GM18519 (cell line): ENCODE data around the gene GPR132.
A peak's percentile ranks its signal among the peaks of the same experiment; 100 is the strongest.
"Not testable (repeated sequence)": the region's sequence is repeated elsewhere in the genome, so short reads cannot be mapped to it uniquely, and the experiment has no call there.

ENCODE experiments used
- ATAC-seq: cut with Tn5 transposase; IDR thresholded peaks from one replicate; pipeline ENCODE4 v1.9.1; 2021; ENCODE audit warnings: mild to moderate bottlenecking, moderate library complexity; ENCODE audit not compliant: unreplicated experiment, low FRiP score

The GPR132 gene

DNA sequence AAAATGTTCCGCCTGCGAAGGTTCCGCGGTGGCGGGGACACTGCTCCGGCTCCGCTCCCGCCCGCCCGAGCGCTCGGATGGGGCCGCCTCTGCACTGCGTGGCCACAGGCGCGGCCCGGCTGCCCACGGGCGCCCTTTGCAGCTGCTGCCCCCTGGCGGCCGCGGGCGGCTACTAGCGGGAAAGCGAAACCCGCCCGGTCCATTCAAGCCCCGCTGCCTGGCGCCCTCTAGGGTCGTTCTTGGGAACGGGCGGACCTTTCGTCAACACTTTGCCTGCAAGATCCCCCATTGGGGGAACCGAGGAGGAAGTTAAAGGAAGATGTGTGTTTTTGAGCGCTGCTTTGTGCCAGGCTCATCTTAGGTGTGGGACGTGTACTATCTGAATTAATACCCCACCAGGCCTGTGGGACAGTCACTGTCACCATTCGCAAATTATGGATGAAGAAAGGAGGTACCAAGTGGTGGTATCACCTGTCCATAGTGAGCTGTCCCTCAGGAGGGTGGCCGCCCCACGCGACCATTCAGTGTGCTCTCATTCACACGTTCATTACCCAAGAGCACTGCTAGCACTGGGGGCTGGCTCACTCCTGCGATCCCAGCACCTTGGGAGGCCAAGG, 19.4 kb downstream of the GPR132 start:
- ATAC-seq, result peak; percentile 37

DNA sequence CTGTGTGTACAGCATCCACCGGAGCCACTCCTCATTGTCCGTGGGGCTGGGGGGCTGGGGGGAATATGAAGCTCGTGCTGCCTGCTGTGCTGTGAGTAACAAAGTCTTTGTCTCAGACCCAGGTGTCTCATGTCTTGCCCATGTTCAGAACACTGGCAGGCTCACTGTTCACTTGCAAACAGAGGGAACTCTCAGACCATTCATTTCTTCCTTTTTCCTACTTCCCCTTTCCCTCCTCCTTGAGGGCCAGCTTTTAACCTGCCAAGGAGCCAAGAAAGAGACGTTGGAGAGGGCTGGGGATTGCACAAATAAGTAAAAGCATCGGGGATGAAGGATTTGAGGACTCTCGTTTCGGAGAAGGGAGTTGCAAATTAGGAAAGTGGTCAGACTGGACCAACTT, 21.6 kb downstream of the GPR132 start:
- ATAC-seq, result no peak

DNA sequence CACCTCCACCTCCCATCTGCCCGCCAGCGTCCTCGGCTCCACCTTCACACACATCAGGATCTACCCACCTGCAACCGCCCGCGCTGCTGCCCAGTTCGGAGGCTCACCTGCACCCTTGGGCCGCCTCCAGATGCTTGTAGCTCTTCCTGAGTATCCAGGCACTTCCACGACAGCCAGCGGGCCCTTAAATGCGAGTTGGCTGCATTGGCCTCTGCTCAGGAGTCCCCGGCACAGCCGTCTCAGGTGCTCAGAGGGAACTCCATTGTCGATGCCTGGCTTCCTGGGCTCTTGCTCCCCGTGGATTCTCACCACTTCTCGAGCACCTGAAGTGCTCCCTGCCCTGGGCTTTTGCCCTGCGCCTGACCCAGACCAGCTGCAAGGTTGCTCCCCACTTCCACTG, 22.4 kb downstream of the GPR132 start:
- no peak for ATAC-seq

DNA sequence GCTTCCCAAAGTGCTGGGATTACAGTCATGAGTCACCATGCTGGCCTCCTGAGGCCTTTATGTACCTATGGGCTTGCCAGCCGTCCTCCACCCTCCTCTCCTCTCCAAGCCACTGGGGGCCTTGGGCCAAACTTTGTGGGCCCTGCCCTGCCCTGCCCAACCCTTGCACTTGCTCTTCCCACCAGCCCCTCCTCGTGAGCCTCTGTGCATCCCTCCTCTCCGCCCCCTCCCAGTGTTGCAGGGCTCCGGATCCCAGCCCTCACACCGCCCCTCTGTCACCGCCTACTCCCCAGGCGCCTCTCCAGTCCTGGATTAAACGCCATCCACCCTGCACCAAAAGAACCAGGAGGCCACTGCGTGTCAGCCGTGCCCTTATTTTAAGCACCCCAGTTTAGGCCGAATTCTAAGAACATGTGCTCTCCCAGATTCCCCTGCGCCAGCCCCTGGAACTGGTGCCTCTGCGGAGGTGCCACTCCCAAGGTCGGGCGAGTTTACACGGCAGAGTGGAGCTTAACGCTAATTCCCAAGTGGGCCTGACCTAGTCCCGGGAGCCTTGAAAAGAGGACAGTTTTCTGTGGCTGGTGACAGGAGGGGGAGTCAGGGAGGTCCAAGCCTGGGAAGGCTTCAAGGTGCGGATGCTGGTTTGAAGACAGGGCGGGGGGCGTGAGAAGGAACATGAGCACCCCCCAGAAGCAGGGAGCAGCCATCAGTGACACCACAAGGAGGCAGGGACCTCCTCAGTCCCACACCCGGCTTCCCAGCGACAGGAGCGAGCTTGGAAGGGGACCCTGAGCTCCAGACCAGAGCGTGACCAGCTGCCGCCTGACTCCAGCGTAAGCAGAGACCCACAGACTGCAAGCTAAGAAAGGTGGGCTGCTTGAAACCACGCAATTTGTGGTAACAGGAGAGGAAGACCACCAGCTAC, 23.1 kb downstream of the GPR132 start:
- ATAC-seq, result no peak

DNA sequence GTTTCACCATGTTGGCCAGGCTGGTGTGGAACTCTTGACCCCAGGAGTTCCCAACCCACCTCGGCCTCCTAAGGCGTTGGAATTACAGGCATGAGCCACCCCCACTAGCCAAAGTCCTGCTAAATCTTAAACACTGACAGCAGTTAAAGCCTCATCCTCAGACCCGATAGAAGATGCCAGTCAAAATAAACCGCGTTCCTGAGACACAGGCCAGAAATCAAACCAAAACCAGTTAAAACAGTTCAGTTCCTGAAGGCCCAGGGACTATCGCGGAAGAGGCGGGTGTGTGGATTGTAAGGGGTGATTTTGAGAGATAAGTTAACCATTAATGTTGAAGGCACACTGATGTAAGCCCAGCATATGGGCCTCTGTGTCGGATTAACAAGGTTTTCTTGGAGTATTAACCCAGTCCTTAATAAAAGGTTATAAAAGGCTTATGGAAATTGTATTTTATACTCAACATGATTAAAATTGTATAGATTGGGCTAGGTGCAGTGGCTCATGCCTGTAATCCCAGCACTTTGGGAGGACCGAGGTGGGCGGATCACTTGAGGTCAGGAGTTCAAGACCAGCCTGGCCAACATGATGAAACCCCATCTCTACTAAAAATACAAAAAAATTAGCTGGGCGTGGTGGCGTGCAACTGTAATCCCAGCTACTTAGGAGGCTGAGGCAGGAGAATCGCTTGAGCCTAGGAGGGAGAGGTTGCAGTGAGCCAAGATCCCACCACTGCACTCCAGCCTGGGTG, 25.6 kb downstream of the GPR132 start:
- no peak for ATAC-seq

DNA sequence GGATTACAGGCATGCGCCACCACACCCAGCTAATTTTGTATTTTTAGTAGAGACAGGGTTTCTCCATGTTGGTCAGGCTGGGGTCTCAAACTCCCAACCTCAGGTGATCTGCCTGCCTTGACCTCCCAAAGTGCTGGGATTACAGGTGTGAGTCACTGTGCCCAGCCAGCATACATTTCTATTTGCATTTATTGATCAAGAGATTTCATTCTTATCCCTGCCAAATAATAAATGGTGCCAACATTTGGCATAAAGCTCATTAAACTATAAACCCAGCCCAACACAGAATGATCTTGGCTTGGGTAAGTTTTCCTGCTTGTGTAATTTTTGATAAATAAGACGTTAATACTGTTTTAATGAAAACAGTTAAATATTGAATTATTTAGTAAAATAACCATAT, 29.6 kb downstream of the GPR132 start:
- not testable (repeated sequence) for ATAC-seq

DNA sequence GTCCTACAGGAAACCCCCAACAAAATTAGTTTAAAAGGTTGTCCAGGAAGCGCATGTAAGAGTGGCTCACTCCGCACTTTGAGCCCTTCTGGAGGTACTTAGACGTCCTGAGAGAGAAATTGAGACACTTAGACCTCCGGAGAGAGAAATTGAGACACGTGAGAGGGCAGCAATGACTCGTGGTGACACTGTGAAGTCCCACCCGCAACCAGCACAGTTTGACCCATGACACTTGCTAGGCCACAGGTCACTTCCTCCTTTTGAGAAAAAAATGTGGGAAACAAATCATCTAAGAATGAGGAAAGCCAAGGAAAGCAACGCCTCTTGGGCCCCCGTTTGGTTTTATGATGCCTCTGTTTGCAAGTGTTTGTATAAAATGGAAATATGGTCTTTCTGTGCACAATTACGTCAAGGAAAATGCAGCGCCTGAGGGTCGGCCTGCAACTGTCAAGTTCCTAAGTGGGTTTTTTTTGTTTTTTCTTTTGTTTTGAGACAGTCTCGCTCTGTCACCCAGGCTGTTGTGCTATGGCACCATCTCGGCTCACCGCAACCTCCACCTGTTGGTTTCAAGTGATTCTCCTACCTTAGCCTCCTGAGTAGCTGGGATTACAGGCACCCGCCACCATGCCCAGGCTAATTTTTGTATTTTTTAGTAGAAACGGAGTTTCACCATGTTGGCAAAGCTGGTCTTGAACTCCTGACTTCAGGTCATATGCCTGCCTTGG, 30.8 kb downstream of the GPR132 start:
- no peak for ATAC-seq

DNA sequence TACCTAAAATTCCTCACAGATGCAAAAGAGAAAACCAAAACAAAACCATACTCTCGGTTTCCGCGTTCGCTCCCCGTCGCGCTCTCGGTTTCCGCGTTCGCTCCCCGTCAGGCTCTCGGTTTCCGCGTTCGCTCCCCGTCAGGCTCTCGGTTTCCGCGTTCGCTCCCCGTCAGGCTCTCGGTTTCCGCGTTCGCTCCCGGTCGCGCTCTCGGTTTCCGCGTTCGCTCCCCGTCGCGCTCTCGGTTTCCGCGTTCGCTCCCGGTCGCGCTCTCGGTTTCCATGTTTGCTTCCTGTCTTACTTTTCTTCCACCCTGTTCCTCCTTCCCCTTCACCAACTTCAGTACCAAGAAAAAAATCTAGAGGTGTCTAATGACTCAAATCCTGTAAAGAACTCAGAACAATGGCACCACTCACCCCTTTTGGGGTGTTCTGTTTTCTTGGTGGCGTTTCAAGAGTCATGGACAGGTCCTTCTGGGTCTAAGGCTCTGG, 31.8 kb downstream of the GPR132 start:
- not testable (repeated sequence) for ATAC-seq

DNA sequence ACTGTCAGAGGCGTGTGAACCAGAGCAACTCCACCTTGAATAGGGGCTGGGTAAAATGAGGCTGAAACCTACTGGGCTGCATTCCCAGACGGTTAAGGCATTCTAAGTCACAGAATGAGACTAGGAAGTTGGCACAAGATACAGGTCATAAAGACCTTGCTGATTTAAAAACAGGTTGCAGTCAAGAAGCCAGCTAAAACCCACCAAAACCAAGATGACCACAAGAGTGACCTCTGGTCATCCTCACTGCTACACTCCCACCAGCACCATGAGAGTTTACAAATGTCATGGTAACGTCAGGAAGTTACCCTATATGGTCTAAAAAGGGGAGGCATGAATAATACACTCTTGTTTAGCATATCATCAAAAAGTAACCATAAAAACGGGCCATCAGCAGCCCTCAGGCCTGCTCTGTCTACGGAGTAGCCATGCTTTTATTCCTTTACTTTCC, 32.8 kb downstream of the GPR132 start:
- not testable (repeated sequence) for ATAC-seq

DNA sequence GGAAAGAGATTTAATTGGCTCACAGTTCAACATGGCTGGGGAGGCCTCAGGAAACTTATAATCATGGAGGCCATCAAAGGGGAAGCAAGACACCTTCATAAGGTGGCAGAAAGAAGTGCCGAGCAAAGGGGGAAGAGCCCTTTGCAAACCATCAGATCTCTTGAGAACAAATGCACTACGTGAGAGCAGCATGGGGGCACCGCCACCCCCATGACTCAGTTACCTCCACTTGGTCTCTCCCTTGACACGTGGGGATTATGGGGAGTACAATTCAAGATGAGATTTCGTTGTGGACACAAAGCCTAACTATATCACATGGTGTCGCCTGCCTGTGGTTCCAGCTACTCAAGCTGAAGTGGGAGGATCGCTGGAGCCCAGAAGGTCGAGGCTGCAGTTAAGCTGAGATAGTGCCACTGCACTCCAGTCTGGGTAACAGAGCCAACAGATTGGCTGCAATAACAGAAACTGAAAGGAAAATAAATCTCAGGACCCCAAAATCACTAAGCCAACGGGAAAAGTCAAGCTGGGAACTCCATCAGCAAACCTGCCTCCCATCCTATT, 34.3 kb downstream of the GPR132 start:
- no peak for ATAC-seq

DNA sequence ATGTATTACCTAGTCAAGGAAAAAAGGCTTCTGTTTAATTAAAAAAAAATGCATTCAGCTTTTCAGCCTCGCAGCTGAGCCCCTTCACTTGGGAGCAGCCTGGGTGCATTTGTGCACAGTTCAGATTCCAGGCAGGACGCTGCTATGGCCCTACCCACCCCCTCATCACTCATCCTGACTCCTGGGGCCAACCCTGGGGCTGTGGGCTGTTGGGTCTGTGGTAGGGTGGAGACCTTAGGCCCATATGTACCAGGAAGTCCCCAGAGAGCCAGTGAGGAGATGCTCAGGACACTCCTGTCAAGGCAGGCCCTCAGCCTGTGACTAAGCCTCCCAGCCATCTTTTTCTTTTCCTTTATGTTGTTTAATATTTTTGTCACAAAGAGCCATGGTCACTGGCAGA, 35.0 kb downstream of the GPR132 start:
- no peak for ATAC-seq

DNA sequence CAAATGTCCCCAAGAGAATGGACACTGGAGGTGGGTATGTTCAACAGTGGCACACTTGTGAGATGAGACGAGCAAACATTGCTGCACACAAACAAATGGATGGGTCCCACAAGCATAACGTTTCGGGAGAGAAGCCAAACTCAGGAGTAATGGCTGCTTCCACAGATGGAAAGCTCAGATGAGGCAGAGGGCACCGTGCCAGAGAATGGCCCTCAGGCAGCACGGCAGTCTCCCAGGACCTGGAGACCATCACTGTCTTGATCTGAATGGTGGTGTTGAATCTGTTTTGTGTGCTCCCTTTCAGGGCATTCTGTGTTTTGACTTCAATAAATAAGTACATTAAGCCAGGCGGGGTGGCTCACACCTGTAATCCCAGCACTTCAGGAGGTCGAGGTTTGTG, 35.8 kb downstream of the GPR132 start:
- no peak for ATAC-seq

DNA sequence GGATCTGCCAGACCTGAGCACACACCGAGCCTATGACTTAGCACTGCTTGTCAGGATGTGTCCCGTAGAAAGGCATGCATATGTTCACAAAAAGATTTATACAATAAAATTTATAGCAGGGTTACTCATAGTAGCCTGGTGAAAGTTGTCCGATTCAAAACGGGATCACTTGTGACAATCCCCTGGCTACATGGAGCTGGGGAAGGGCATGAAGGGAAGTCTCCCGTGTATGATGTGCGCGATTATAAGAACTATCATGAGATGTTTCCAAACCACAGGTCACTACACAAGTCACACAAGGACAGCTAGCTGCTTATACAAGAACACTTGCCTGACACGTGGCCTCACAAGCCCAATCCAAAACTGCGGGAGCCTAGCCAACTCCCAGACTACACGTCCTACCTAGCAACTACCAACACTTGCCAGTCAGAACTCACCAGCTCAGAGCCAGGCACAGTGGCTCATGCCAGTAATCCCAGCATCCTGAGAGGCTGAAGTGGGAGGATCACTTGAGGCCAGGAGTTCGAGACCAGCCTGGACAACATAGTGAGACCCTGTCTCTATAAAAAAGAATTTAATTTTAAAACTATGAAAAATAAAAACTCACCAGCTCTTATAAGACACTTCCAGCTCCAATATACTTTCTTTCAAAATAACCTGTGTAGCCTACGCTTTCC, 36.8 kb downstream of the GPR132 start:
- no peak for ATAC-seq

DNA sequence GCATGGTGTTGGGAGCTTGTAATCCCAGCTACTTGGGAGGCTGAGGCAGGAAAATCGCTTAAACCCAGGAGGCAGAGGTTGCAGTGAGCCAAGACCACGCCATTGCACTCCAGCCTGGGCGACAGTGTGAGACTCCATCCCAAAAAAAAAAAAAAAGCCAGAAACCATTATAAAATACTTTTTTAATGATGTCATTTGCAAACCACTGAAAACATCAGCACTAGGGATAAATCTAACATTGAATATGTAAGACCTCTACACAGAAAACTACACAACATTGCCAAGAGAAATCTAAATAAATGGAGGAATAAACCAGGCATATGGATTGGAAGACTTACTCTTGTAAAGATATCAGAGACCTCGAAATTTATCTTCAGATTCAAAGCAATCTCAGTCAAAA, 37.5 kb downstream of the GPR132 start:
- ATAC-seq, result not testable (repeated sequence)

DNA sequence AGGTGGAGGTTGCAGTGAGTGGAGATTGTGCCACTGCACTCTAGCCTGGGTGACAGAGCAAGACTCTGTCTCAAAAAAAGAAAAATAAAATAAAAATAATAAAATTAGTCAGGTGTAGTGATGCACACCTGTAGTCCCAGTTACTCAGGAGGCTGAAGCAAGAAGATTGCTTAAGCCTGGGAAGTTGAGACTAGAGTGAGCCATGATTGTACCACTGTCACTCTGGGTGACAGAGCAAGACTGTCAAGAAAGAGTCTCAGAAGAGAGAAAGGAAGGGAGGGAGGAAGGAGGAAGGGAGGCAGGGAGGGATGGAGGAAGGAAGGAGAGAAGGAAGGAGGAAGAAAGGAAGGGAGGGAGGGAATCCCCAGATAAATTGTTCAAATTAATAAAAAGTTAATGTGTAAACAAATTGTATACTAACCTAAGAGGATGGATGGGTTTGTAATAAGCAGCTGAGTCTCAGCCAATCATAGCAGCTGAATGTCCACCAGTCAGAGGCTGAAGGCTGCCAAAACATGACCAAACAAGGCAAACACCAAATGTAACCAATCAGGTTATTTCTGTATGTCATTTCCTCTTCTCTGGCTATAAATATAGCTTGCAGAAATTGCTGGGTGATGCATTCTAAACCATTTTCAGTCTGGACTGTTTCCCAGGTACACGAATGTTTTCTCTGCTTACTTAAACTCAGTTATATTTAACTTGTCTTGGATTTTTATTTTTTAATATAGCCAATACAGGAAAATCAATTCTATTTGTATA, 38.2 kb downstream of the GPR132 start:
- no peak for ATAC-seq

DNA sequence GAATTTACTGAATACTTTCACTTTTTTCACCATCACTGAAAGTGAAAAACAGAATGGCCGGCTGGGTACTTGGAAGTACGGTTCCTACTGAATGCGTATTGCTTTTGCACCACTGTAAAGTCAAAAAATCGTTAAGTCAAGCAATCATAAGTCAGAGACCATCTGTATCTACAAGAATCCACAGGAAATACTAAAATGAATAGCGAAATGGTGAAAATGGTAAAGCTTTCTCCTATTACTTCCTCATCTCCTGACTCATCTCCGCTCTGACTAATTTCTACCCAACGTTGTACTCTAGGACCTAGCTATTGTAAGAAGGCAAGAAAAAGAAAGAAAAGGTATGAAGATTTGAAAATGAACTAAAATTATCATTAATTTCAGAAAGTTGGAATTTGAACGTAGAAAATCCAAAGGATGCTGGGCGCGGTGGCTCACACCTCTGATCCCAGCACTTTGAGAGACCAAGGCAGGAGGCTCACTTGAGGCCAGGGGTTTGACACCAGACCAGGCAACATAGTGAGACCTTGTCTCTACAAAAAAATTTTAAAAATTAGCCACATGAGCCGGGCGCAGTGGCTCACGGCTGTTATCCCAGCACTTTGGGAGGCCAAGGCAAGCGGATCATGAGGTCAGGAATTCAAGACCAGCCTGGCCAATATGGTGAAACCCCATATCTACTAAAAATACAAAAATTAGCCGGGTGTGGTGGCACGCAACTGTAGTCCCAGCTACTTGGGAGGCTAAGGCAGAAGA, 39.0 kb downstream of the GPR132 start:
- no peak for ATAC-seq

DNA sequence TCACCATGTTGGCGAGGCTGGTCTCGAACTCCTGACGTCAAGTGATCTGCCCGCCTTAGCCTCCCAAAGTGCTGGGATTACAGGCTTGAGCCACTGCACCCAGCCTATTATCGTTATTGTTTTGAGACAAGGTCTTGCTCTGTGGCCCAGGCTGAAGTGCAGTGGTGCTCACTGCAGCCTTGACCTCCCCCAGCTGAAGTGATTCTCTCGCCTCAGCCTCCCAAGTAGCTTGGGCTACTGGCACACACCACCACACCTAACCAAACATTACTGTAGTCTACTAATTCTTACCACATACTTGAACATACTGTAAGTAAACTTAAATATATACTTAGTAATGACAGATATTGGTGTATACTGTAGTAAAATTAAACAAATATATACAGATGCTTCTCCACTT, 39.8 kb downstream of the GPR132 start:
- ATAC-seq, result no peak
